ENCODE results near the gene MAGEA10.
"Not testable (repeated sequence)": the region's sequence is repeated elsewhere in the genome, so short reads cannot be mapped to it uniquely, and the experiment has no call there.

MAGEA10 gene

DNA sequence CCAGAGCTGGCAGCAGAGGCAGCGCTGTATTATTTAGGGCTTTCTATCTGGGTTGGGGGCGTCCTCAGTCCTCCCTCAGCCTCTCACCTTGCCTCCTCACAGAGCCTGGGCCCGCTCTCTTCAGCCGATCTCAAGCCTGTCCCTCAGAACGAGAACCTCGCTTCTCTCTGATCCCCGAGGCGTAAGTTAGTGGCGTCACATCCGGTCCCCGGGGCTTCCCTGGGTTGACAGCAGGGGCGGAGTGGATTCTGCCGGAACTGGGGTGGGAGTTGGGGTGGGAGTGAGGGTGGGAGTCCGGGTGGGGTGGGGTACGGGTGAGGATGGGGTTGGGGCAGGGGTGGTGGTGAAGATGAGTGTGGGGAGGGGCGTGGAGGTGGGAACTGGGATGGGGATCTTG is at the start of gene MAGEA10:
Gene MAGEA10, minus strand, starts transcription at position 190 of the 397 bp plus-strand sequence. CDS start 2,957 bp downstream, outside the sequence.
- no peak for DNase-seq (ENCODE audit: low spot score)

DNA sequence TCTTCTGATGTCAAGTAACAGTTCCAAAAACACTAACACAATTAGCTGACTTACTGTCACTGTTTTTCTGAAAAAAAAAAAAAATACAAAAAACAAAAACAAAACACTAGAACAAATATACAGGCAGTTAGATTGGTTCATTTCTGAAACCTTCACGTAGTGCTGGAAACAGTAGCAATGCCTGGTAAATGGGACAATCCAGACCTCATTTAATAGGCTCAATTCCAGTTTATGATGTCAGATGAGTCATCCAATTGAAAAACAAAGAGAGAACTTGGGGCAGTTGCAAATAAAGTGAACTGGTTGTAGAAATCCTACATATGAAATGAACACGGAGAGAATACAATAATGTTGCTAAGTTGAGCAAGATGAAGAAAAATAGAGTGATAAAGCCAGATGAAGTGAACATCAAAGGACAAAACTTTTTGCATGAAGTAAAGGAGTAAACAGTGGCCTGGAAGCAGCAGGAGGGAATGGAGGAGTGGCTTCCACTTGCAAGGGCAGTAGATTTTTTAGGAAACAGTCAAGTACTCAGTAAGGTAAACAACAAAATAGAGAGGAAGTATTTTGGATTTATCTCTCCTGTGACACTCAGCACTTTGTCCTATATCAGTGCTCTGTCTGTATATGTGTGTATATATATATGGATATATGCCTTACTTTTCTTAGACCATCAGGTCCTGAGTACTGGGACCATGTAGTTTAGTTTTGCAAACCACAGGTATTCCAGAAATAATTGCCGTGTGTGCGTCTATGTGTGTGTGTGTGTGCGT is 39.3 kb upstream of the MAGEA10 start:
- no peak for DNase-seq (ENCODE audit: low spot score)

DNA sequence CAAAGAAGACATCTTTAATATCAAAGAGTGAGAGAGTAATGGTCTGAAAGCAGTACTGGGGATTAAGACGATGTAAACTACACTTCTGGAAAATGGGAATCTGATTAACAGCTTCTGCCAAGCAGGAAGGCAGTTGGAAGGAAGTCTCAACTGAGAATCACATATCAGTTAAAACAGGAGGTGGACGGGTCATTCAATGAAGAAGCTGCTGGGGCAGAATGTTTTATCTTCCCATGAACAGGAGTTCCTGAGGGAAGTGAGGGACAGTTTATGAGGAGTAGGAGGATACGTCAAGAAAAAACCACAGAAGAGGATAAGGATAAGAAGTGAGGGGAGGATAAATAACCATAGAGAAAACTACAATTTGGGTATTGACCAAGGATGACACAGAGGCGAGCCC is 38.7 kb upstream of the MAGEA10 start:
- DNase-seq (ENCODE audit: low spot score) = no peak

DNA sequence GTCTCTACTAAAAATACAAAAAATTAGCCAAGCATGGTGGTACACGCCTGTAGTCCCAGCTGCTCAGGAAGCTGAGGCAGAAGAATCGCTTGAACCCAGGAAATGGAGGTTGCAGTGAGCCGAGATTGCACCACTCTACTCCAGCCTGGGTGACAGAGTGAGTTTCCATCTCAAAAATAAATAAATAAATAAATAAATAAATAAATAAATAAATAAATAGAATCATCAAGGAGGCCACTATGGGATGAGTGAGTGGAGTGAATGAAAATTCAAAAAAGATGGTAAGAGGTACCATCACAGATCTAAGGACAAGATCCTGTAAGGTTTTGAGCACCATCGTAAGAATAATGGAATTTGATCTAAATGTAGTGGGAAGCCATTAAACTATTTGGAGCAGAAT is 37.5 kb upstream of the MAGEA10 start:
- not testable (repeated sequence) for DNase-seq (ENCODE audit: low spot score)

DNA sequence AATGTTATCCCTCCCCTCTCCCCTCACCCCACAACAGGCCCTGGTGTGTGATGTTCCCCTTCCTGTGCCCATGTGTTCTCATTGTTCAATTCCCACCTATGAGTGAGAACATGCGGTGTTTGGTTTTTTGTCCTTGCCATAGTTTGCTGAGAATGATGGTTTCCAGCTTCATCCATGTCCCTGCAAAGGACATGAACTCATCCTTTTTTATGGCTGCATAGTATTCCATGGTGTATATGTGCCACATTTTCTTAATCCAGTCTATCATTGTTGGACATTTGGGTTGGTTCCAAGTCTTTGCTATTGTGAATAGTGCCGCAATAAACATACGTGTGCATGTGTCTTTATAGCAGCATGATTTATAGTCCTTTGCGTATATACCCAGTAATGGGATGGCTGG is 35.5 kb upstream of the MAGEA10 start:
- DNase-seq (ENCODE audit: low spot score) = not testable (repeated sequence)

DNA sequence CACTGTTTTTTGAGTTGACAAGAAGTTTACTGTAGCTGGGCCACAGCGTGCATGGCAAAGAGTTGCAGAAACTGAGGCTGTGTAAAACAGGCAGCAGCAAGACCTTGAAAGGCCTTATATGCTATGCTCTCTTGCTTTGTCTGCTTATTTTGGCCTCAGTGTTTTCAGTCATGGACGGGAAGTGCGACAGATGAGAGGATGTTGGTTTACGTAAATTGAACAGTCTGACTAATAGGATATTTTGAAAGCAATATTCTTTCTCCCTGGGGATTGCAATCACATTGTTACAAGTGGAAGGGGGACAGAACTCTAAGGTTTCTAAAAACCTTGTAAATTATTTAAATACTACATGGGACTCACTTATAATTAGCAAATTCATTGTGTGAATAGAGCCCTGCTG is 32.2 kb upstream of the MAGEA10 start:
- DNase-seq (ENCODE audit: low spot score) = no peak

DNA sequence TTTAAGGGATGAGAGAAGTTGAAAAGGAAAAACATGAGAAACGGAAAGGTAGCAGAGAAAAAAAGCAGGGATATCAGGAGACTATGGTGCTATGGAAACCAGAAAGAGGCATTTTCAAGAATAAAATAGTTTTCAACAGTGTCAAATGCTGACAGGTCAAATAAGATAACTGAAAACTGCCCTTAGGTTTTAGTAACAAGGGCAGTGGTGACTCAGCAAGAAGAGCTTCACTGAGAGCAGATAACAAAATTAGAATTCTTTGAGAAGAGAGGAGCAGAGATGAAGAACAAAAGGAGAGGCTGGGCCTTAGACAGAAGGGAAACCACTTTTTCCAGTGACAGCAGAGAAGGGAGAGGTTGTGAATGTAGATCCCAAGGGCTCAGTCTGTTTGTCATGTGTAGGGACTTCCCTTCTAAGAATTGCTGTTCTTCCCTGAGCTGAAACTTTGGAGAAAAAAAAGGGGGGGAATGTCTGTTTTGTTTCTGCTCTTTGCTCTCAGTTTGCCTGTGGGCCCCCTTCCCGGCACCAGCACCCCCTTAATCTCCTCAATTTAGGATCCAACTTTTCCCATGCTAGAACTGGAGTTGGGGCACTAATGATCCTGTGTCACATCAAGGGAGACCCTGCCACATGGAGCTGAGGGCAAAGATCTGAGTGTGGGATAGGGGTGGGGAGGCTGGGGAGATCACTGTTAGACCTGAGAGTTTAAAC is 26.8 kb upstream of the MAGEA10 start:
- no peak for DNase-seq (ENCODE audit: low spot score)

DNA sequence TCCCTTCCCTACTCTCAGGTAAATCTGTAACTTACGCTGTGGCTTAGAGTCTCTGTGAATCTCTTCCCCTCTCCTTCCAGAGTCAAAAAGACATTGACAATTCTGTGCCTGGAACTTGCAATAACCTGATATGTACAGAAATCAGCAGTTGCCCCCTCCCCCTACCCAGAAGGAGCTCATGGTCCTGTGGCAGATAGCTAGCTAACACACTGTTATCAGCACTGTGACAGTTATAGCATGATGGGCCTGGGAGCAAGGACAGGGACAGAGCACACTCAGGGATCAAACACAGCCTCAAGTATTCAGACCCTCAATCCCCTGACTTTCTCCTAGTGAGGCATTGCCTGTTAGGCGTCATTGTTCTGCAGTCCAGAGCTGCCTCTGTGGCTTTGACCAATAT is 18.7 kb upstream of the MAGEA10 start:
- DNase-seq (ENCODE audit: low spot score) = no peak

DNA sequence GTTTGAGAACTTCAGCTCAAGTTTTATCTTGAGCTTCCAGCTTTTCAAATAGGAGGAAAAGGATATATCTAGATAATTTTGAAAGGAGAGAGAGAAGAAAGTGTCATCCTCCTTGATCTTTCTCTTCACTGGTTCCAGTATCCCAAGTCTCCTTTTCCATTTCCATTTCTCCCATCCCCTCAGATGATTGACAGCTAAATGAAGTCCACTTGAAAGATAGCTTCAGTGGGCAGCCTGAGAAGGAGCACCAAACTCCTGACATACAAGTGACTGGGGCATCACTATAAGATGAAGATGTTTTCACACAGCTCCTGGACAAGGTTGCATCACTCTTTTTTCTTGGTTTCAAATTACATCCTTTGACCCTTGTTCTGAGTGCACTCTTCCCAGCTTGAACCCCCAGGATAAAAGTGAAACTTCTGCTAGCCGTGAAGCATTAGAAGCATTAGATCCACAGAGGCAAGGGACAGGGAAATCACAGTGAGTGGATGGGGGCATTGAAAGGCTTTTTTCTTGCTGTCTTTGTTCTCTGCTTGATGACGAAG is 17.5 kb upstream of the MAGEA10 start:
- no peak for DNase-seq (ENCODE audit: low spot score)

DNA sequence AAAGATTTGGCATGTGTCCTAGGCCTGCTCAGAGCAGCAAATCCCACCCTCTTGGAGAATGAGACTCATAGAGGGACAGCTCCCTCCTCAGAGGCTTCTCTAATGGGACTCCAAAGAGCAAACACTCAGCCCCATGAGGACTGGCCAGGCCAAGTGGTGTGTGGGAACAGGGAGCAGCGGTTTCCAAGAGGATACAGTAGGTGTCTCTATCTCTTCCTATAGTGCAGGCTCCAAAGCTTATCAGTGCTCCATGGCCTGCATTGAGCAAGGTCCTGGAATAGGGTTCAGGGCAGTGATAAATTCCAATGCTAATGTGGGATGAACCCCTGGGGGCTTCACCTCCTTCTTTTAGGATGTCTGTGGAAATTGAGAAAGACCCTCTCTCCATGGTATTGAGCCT is 15.7 kb upstream of the MAGEA10 start:
- DNase-seq (ENCODE audit: low spot score) = no peak

DNA sequence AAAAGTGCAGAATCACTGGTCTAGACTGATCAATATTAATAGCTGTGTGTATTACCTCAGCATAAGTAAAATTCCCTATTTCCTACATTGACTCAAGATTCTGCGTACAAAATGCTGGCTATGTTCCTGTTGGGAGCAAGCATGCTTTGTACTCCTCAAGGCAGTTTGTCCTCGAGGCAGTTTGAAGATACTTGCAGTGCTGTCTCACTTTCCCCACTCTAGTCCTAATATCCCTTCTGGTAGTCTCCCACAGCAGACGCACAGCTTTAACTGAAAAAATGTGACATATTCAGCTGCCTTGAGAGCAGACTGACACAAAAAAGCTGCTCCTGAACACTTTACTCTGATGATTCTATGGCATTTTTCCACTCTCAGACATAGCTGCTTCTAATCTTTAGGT is 12.9 kb upstream of the MAGEA10 start:
- DNase-seq (ENCODE audit: low spot score) = no peak

DNA sequence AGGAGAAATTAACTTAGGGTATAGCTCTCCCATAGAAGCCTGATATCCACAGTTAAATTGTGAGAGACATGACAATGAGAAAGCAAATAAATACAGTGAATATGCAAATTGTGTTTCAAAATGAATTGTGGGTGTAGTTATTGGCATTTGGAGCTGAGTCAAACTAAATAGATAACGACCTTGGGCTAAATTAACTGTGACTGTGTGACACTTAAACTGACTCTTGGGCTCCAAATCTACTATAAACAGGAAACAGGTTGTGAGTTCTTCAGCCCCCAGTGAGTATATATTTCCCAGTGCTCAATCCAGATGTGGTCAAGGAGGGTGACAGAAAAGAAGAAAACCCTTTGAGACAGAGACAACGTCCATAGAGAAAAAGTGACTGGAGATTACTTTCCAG is 11.3 kb upstream of the MAGEA10 start:
- no peak for DNase-seq (ENCODE audit: low spot score)

DNA sequence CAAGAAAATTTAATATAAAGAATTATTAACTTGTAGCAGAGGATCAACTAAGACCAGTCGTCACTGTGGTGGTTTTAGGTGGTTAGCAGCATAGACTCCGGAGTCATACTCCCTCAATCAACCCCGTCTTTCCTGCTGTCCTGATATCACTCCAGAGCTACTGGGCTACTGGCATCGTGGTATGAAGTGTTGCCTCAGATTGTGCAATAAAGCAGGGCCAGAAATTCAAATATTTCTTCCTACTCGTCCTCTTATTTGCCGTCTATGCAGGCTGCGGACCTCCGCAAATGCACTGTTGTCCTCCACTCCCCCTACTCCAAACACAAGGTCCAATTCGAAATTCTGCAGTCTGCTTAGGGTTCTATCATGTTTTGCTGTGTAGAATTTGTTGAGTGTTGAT is 1.2 kb upstream of the MAGEA10 start:
- DNase-seq (ENCODE audit: low spot score) = no peak

DNA sequence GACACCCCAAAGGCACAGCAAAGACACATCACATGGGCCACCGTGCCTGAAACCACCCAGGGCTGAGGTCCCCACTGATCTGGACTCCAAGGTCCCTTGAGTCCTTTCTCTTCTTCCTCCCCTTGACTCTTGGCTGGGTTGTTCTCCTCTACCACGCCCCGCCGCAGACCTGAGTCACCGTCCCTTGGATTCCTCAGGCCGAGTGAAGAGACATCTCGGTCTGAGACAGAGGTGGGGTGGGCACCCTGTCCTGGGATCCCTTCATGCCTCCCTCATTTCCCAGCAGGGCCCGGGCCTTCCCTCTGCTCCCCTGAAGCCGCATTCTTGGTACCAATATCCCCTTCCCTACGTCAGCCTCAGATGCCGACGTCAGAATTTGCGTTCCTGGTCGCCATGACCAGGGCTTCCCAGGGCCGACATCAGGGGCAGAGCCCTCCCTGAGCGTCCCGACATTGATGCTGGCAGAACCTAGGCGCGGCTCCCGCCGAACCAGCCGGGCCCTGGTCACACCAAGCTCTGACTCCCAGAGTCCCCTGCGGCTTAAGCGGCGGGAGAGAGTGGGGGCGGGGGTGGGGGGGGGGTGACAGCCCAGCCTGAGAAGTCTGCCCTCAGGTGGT is 498 bp downstream of the MAGEA10 start:
- no peak for DNase-seq (ENCODE audit: low spot score)

DNA sequence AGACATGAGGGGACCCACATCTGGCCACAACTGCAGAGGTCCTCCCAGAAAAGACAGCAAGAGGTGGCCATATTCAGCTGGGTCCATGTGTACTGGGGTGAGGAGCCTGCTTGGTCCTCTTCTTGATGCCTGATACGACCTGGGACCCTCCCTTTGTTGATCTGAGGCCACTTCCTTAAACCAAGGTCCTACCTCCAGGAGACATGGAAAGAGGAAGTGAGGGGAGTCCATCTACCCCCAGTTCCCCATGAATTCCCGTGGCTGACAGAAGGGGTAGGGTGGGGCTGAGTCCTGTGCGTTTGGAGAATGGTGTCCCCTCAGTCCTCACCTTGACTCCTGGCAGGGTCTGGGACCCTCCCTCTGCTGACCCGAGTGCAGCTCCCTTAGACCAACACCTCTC is 2.1 kb downstream of the MAGEA10 start:
- no peak for DNase-seq (ENCODE audit: low spot score)

DNA sequence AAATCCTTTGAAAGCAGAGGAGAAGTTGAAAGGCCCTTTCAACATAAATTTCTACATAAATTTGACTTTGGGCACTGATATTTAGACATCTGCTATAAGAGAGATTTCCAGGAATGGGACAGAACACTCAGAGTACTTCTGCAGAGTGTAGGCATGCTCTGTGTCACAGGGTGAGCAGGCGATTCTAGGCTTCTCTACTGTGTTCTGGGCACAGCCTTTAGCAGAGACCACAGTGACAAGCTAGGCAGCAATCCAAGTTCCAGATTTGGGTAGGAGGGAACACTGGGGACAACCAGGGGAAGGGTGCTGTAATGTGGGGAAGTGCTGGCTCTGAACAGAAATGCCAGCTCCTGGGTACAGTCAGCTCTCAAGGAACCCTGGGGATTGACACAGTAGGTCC is 6.9 kb downstream of the MAGEA10 start:
- no peak for DNase-seq (ENCODE audit: low spot score)

DNA sequence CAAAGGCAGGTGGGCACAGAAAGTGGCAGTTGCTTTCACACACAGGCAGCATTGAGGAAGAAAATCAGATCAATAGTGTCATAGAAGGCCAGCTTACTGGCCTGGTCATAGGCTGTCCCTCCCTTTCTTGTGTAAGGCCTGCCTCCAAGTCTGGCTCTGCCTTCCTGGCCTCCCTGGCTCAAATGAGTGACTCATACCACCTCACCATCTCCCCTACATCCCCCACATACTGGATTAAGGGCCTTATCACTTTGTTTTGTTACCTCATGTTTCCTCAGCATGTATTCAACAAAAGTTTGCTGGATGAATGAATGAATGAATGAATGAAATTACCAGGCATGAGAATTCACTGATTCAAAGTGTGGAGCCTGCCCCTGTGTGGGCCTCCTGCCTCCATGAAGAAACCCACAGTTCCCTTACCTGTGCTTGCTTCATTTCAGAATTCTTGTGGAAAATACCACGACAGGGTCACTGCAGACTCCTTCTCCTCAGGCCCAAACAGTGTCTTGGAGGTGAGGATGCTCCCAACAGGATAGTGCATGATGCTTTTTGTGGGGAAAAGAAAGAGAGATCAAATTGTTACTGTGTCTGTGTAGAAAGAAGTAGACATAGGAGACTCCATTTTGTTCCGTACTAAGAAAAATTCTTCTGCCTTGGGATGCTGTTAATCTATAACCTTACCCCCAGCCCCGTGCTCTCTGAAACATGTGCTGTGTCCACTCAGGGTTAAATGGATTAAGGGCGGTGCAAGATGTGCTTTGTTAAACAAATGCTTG is 9.1 kb downstream of the MAGEA10 start:
- not testable (repeated sequence) for DNase-seq (ENCODE audit: low spot score)

DNA sequence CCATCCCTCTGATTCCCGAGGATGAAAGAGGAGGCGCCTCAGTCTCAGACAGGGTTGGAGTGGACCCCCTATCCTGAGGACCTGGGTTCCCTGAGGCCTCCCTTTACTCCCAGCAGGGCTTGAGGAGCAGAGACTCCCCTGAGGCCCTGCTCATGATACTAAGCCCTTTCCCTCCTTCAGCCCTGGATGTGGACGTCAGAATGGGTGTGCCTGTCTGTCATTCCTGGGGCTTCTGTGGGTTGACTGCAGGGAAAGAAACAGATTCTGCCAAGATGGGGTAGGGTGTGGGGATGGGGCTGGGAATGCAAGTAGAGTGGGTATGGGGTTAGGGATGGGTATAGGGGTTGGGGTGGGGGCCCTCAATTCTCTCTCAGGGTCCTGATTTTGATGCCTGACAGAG is 21.1 kb downstream of the MAGEA10 start:
- DNase-seq (ENCODE audit: low spot score) = no peak

DNA sequence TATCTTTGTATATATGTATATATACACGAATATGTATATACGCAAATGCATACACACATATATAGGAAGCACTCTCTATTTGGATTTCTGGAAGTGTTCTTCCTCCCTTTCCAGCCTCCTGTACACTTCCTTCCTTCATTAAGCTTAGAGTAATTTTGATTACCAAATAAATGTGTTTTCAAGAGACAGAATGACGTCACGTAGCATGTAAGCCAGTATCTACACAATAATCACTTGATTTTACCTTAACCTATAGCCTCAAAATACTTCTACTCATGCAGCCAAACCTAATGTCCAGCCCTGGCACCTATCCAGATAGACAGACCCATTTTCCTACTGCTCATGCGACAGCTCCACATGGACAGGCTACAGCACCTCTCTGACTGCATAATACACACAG is 29.9 kb downstream of the MAGEA10 start:
- no peak for DNase-seq (ENCODE audit: low spot score)

DNA sequence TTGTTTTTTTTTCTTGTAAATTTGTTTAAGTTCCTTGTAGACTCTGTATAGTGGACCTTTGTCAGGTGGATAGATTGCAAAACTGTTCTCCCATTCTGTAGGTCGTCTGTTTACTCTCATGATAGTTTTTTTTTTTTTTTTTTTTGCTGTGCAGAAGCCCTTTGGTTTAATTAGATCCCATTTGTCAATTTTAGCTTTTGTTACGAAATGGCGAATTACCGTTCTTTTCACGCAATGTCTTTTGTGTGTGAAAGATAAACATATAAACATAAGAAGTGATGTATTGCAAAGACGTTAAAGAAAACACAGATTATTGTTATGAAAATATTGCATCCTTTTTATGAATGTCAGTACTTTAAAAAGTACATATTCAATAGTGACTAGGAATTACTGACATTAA is 34.5 kb downstream of the MAGEA10 start:
- DNase-seq (ENCODE audit: low spot score) = no peak

DNA sequence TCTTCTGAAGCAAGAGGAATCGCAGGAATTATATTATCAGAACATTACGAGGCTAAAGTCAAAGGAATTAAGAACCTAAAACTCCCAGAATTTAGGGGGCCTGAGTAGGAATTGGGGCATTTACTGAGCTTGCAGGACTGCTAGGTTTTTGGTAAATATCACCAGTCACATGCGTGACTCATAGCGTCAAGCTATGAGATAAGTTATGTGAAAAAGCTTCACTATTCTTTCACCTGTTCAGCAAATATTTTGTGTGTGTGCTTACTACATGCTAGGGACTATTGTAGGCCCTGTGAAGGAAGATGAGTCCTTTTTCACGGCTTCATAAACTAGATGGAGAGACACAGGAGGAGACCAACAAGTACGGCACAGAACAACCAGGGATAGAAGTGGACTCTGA is 52.2 kb downstream of the MAGEA10 start:
- no peak for DNase-seq (ENCODE audit: low spot score)

Measured in globus pallidus (tissue), 1 donor.